Measurements from ENCODE around the gene CTSH. TPM values are rescaled to one million over a fixed set of nuclear protein-coding genes. Genes with fewer than 3 reads are reported as not detected.

The CTSH gene
- total RNA-seq, result 100 to 1,000 TPM in 1 of 4 donors, 10 to 100 TPM in 3; 65.5 to 101 (median 76.6) TPM

- TF ChIP-seq EP300 (IDR thresholded peaks at IDR 0.05), result no peak
- peak; percentile 47 for TF ChIP-seq POLR2AphosphoS5 (IDR thresholded peaks at IDR 0.05)
- TF ChIP-seq CTCF (IDR thresholded peaks at IDR 0.05), result peak in 1 of 4 experiments; percentile 4
- TF ChIP-seq POLR2A (IDR thresholded peaks at IDR 0.05), result peak; percentile 25 to 31
- Histone ChIP-seq H3K36me3 (no peaks in the 10 kb centered on the region), H3K27me3 (no peaks in the 10 kb centered on the region), H3K9me3 (no peaks in the 10 kb centered on the region), H3K4me3 (peak within 1 kb of the TSS; percentile 53 to 68), H3K27ac (peak within 1 kb of the TSS in 3 of 4 donors; percentile 49 to 77 (median 67)), H3K4me1 (peaks cover 0 to 31% (median 0%) of the 10 kb centered on the region in 3 donors)
- peak; percentile 88 for ATAC-seq
- 0% methylated on average over 6 of the region's 71 CpGs; no CpG with 5 or more reads in 1 of the 2 donors for WGBS, 2 donors (ENCODE audit: low coverage in 1 of 2)
These were observed at the start of gene CTSH for GRCh38 chr15:78944669-78945407. TSS of gene CTSH (minus strand) at chr15:78945046. CDS start at chr15:78944981, 65 bp downstream.

DNA sequence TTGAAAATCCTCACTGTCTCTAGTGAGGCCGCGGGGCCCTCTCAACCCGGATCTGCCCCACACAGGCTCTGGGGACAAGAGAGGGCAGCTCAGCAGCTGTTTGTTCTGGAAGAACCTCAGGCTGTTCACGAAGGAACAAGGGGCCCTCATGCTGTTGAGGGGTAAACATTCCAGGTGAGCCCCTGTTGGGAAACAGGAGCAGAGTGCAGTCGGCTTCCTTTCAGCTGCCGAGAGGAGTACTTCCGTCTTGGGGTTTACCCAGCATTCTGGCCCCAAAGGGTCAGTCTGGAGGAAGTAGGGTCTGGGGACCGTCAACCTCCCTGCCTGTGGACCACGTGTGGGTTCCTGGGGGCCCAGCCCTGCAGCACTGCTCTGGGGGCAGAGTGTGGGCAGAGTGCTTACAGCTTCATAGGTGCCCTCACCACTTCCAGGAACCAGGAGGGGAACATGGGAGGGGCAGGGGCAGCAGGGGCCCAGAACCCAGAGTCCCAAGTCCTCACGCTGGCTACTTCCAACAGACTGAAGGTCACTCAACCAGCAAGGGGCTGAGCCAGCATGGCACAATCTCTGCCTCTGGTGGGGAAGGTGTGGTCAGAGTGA, 49.2 kb upstream of the CTSH start:
- Histone ChIP-seq H3K4me1 (peaks cover 0 to 34% (median 2%) of the 10 kb centered on the region in 3 donors), H3K4me3 (no peak overlapping the region), H3K27ac (no peak overlapping the region), H3K36me3 (no peaks in the 10 kb centered on the region), H3K9me3 (no peaks in the 10 kb centered on the region), H3K27me3 (no peaks in the 10 kb centered on the region)
- TF ChIP-seq POLR2A (IDR thresholded peaks at IDR 0.05) (no peak), CTCF (IDR thresholded peaks at IDR 0.05) (no peak), POLR2AphosphoS5 (IDR thresholded peaks at IDR 0.05) (no peak), EP300 (IDR thresholded peaks at IDR 0.05) (no peak)
- ATAC-seq, result no peak
- WGBS, 2 donors (ENCODE audit: low coverage in 1 of 2), result 0% methylated on average over 1 of the region's 10 CpGs; no CpG with 5 or more reads in 1 of the 2 donors

- 100% methylated on average over 2 of the region's 4 CpGs; no CpG with 5 or more reads in 1 of the 2 donors for WGBS, 2 donors (ENCODE audit: low coverage in 1 of 2)
- no peak for ATAC-seq
- TF ChIP-seq POLR2AphosphoS5 (IDR thresholded peaks at IDR 0.05), result no peak
- TF ChIP-seq EP300 (IDR thresholded peaks at IDR 0.05), result no peak
- TF ChIP-seq POLR2A (IDR thresholded peaks at IDR 0.05), result no peak
- no peaks in the 10 kb centered on the region for H3K36me3 ChIP-seq
- H3K9me3 ChIP-seq, result no peaks in the 10 kb centered on the region
- peaks cover 0 to 40% (median 6%) of the 10 kb centered on the region in 3 donors for H3K4me1 ChIP-seq
- H3K27me3 ChIP-seq, result no peaks in the 10 kb centered on the region
- H3K27ac ChIP-seq, result no peak overlapping the region
- H3K4me3 ChIP-seq, result no peak overlapping the region
These were observed 48.5 kb upstream of the CTSH start for GRCh38 chr15:78993257-78993930.

- H3K4me1 ChIP-seq, result peaks cover 0 to 44% (median 8%) of the 10 kb centered on the region in 3 donors
- H3K36me3 ChIP-seq, result no peaks in the 10 kb centered on the region
- no peaks in the 10 kb centered on the region for H3K9me3 ChIP-seq
- no peak overlapping the region for H3K4me3 ChIP-seq
- H3K27ac ChIP-seq, result no peak overlapping the region
- no peaks in the 10 kb centered on the region for H3K27me3 ChIP-seq
- WGBS, 2 donors (ENCODE audit: low coverage in 1 of 2), result 89 to 91% methylated on average over 6 to 12 of the region's 17 CpGs
- no peak for ATAC-seq
- TF ChIP-seq CTCF (IDR thresholded peaks at IDR 0.05) (no peak), EP300 (IDR thresholded peaks at IDR 0.05) (no peak), POLR2AphosphoS5 (IDR thresholded peaks at IDR 0.05) (no peak), POLR2A (IDR thresholded peaks at IDR 0.05) (no peak)
These were observed 47.8 kb upstream of the CTSH start for GRCh38 chr15:78992416-78993256.

All from gastroesophageal sphincter (tissue), 4 donors.